ENCODE data around the gene OASL.

DNA sequence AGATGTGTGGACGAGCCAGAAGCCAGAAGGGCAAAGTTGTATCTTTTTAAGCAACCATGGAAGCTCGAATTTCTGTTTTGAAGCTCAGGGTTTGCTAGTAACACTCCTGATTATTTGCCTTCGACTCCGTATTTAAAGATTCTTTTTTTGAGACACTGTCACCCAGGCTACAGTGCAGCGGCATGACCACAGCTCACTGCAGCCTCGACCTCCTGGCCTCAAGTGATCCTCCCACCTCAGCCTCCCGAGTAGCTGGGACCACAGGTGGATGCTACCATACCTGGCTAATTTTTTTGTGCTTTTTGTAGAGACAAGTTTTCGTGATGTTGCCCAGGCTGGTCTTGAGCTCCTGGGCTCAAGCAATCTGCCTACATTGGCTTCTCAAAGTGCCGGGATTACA is 18.7 kb upstream of the OASL start:
- TF ChIP-seq, protein P1, sequence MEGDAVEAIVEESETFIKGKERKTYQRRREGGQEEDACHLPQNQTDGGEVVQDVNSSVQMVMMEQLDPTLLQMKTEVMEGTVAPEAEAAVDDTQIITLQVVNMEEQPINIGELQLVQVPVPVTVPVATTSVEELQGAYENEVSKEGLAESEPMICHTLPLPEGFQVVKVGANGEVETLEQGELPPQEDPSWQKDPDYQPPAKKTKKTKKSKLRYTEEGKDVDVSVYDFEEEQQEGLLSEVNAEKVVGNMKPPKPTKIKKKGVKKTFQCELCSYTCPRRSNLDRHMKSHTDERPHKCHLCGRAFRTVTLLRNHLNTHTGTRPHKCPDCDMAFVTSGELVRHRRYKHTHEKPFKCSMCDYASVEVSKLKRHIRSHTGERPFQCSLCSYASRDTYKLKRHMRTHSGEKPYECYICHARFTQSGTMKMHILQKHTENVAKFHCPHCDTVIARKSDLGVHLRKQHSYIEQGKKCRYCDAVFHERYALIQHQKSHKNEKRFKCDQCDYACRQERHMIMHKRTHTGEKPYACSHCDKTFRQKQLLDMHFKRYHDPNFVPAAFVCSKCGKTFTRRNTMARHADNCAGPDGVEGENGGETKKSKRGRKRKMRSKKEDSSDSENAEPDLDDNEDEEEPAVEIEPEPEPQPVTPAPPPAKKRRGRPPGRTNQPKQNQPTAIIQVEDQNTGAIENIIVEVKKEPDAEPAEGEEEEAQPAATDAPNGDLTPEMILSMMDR (IDR thresholded peaks at IDR 0.05 in 4 of 5, conservative IDR thresholded peaks at IDR 0.05 in 1 of 5) = no peak
- TF ChIP-seq POLR2A (IDR thresholded peaks at IDR 0.05) = no peak
